Ascending aorta (tissue), 2 donors: ENCODE measurements around the gene RIN3. TPM values are rescaled to one million over a fixed set of nuclear protein-coding genes. Genes with fewer than 3 reads are reported as not detected.

ENCODE experiments used
- DNase-seq, 2 donors: peaks; one replicate each; pipeline ENCODE4 v3.0.0-alpha.2; 2019; ENCODE audit warnings: low spot score in 2 of 2
- H3K27ac ChIP-seq, 2 donors: fragments of 200-600 bp; sonication (generic); one replicate each; pipeline ENCODE4 v1.5.1; 2016 to 2017; ENCODE audit warnings: mild to moderate bottlenecking in 1 of 2
- H3K27me3 ChIP-seq: fragments of 200-600 bp; sonication (generic); one replicate; pipeline ENCODE4 v1.5.1; 2017
- H3K36me3 ChIP-seq, 2 donors: fragments of 200-600 bp; sonication (generic); one replicate each; pipeline ENCODE4 v1.5.1; 2016
- H3K4me1 ChIP-seq, 2 donors: fragments of 200-600 bp; sonication (generic); one replicate each; pipeline ENCODE4 v1.5.1; 2016 to 2017; ENCODE audit warnings: mild to moderate bottlenecking in 1 of 2
- H3K4me3 ChIP-seq, 2 donors: fragments of 200-600 bp; sonication (generic); one replicate each; pipeline ENCODE4 v1.5.1; 2016 to 2017; ENCODE audit warnings: mild to moderate bottlenecking in 1 of 2
- H3K9me3 ChIP-seq, 2 donors: fragments of 200-600 bp; sonication (generic); one replicate each; pipeline ENCODE4 v1.5.1; 2016
- CTCF ChIP-seq, 3 experiments: fragments of 200-600 bp in 2 of 3; fragments of 450-650 bp in 1 of 3; sonication (generic) in 2 of 3; IDR thresholded peaks; one replicate each; pipeline ENCODE4 v1.5.1; 2016 to 2019; ENCODE audit warnings: antibody characterized with exemption in 3 of 3, mild to moderate bottlenecking in 1 of 3, moderate library complexity in 1 of 3
- intact Hi-C: fragments of 100-400 bp; cut with DNase I; formaldehyde crosslinking; loops from one replicate; pipeline ENCODE4 v1.15.1; 2023
- total RNA-seq: library from RNA; depleted of rRNA; stranded (reverse); fragments of >200 nt; gene quantifications from one replicate; pipeline ENCODE4 v1.1.0, GENCODE V29; 2016

Gene RIN3
- total RNA-seq, 1 donor from 2014 or later = 30.3 TPM

- Histone ChIP-seq H3K4me3 (no peak overlapping the region), H3K27me3 (no peaks in the 10 kb centered on the region), H3K27ac (no peak overlapping the region), H3K4me1 (no peaks in the 10 kb centered on the region), H3K9me3 (no peaks in the 10 kb centered on the region), H3K36me3 (no peaks in the 10 kb centered on the region)
- TF ChIP-seq CTCF (IDR thresholded peaks at IDR 0.05) = no peak
- intact Hi-C loops = no loop called here
- peak in 1 of 2 donors; percentile 22 for DNase-seq
Measured at GRCh38 chr14:92502541-92503286, 10.9 kb upstream of the RIN3 start.

GRCh38 chr14:92503756-92504491, 9.7 kb upstream of the RIN3 start:
- TF ChIP-seq CTCF (IDR thresholded peaks at IDR 0.05) = no peak
- no peaks in the 10 kb centered on the region for H3K36me3 ChIP-seq
- H3K27ac ChIP-seq = no peak overlapping the region
- H3K27me3 ChIP-seq = no peaks in the 10 kb centered on the region
- H3K4me1 ChIP-seq = no peaks in the 10 kb centered on the region
- intact Hi-C loops = no loop called here
- no peak overlapping the region for H3K4me3 ChIP-seq
- H3K9me3 ChIP-seq = no peaks in the 10 kb centered on the region
- peak in 1 of 2 donors; percentile 62 for DNase-seq

GRCh38 chr14:92505826-92506225, 7.8 kb upstream of the RIN3 start:
- no peak overlapping the region for H3K27ac ChIP-seq
- no peaks in the 10 kb centered on the region for H3K27me3 ChIP-seq
- intact Hi-C loops = no loop called here
- peak in 1 of 2 donors; percentile 58 for DNase-seq
- no peak overlapping the region for H3K4me3 ChIP-seq
- no peaks in the 10 kb centered on the region for H3K36me3 ChIP-seq
- no peak for TF ChIP-seq CTCF (IDR thresholded peaks at IDR 0.05)
- H3K9me3 ChIP-seq = no peaks in the 10 kb centered on the region
- H3K4me1 ChIP-seq = no peaks in the 10 kb centered on the region

- H3K27me3 ChIP-seq = no peaks in the 10 kb centered on the region
- H3K27ac ChIP-seq = no peak overlapping the region
- TF ChIP-seq CTCF (IDR thresholded peaks at IDR 0.05) = no peak
- H3K9me3 ChIP-seq = no peaks in the 10 kb centered on the region
- H3K36me3 ChIP-seq = no peaks in the 10 kb centered on the region
- no peak overlapping the region for H3K4me3 ChIP-seq
- intact Hi-C loops = no loop called here
- DNase-seq = peak in 1 of 2 donors; percentile 53
- H3K4me1 ChIP-seq = peaks cover 1 to 2% of the 10 kb centered on the region in 2 donors
Measured at GRCh38 chr14:92506231-92506630, 7.3 kb upstream of the RIN3 start.

- Histone ChIP-seq H3K27me3 (no peaks in the 10 kb centered on the region), H3K4me1 (peaks cover 3 to 4% of the 10 kb centered on the region in 2 donors), H3K27ac (no peak overlapping the region), H3K36me3 (no peaks in the 10 kb centered on the region), H3K4me3 (no peak overlapping the region), H3K9me3 (no peaks in the 10 kb centered on the region)
- peak in 1 of 2 donors; percentile 60 for DNase-seq
- intact Hi-C loops = no loop called here
- TF ChIP-seq CTCF (IDR thresholded peaks at IDR 0.05) = no peak
Measured at GRCh38 chr14:92507174-92507768, 6.3 kb upstream of the RIN3 start.
